Kidney (tissue), 14 donors: Measurements from ENCODE around the gene HEG1. TPM values are rescaled to one million over a fixed set of nuclear protein-coding genes. Genes with fewer than 3 reads are reported as not detected.
A peak's percentile ranks its signal among the peaks of the same experiment; 100 is the strongest.

Source experiments
- DNase-seq, 5 donors: peaks; one replicate each; pipeline ENCODE4 v3.0.0-alpha.2; 2013 to 2020
- FAIRE-seq: peaks from 2 replicates; lab custom pipeline; 2012; peaks lifted over from hg19 to GRCh38; lab: Jason Lieb, UNC
- H3K27ac ChIP-seq, 2 donors: one replicate each; pipeline ENCODE4 v1.7.0; 2013; ENCODE audit warnings: low read depth in 2 of 2, low read length in 2 of 2, inconsistent platforms in 1 of 2
- H3K27me3 ChIP-seq: one replicate; pipeline ENCODE4 v1.7.1; 2013; ENCODE audit warnings: low read length, inconsistent platforms; ENCODE audit not compliant: control insufficient read depth, insufficient read depth
- H3K36me3 ChIP-seq, 3 donors: one replicate each; pipeline versions ENCODE4 v1.7.0 to v1.7.1; 2013; ENCODE audit warnings: low read length in 3 of 3, control low read depth in 1 of 3, inconsistent platforms in 1 of 3; ENCODE audit not compliant: insufficient read depth in 3 of 3, control insufficient read depth in 2 of 3
- H3K4me1 ChIP-seq, 3 donors: one replicate each; pipeline versions ENCODE4 v1.7.0 to v1.7.1; 2013; ENCODE audit warnings: low read length in 3 of 3, inconsistent platforms in 1 of 3, low read depth in 1 of 3; ENCODE audit not compliant: control insufficient read depth in 2 of 3, insufficient read depth in 2 of 3
- H3K4me3 ChIP-seq, 3 donors: one replicate each; pipeline versions ENCODE4 v1.7.0 to v1.8.1; 2013; ENCODE audit warnings: low read length in 3 of 3, control low read depth in 1 of 3, inconsistent platforms in 1 of 3
- H3K9ac ChIP-seq, 3 donors: one replicate each; pipeline versions ENCODE4 v1.7.0 to v1.7.1; 2013; ENCODE audit warnings: low read length in 3 of 3, control low read depth in 1 of 3, inconsistent platforms in 1 of 3
- H3K9me3 ChIP-seq, 3 donors: one replicate each; pipeline versions ENCODE4 v1.7.0 to v1.7.1; 2013; ENCODE audit warnings: low read length in 3 of 3, control low read depth in 1 of 3, inconsistent platforms in 1 of 3; ENCODE audit not compliant: control insufficient read depth in 2 of 3, insufficient read depth in 1 of 3
- intact Hi-C: fragments of 100-400 bp; cut with DNase I; formaldehyde crosslinking; loops from one replicate; pipeline ENCODE4 v1.11.1; 2022
- polyA plus RNA-seq: library from polyadenylated mRNA; stranded (reverse); fragments of 350-450 nt; fragmentation: Illumina TruSeq; extraction: RNeasy Lipid Tissue Mini Kit (QIAGEN cat#74804); gene quantifications from one replicate; pipeline ENCODE4 v1.2.3, GENCODE V29; 2014; ENCODE audit warnings: low read depth, low replicate concordance; ENCODE audit not compliant: insufficient read depth
- total RNA-seq: library from RNA; stranded (reverse); fragmentation: NEBNext Ultra II Directional; extraction: Animal tissue kit (Norgen Biotek cat#: 25700); gene quantifications from one replicate; pipeline ENCODE4 v1.2.1, GENCODE V29; 2021
- TF ChIP-seq, protein P1 (sequence below): IDR thresholded peaks from 3 replicates; pipeline ENCODE4 v1.5.1; 2012; ENCODE audit warnings: mild to moderate bottlenecking, moderate library complexity, borderline replicate concordance; ENCODE audit not compliant: insufficient read depth; ENCODE audit errors: extremely low read depth
- donor health status: control.
- donor health status: control.
- donor health status: control.
- donor health status: control.
- donor health status: control.
- donor health status: DM: yes; HTN: yes; CAD: no.
- donor health status: Normal renal cell carcinoma (clear cell type).

The HEG1 gene
- total and polyA plus RNA-seq, 2 donors from 2014 or later, result 10.3 to 96.3 TPM

DNA sequence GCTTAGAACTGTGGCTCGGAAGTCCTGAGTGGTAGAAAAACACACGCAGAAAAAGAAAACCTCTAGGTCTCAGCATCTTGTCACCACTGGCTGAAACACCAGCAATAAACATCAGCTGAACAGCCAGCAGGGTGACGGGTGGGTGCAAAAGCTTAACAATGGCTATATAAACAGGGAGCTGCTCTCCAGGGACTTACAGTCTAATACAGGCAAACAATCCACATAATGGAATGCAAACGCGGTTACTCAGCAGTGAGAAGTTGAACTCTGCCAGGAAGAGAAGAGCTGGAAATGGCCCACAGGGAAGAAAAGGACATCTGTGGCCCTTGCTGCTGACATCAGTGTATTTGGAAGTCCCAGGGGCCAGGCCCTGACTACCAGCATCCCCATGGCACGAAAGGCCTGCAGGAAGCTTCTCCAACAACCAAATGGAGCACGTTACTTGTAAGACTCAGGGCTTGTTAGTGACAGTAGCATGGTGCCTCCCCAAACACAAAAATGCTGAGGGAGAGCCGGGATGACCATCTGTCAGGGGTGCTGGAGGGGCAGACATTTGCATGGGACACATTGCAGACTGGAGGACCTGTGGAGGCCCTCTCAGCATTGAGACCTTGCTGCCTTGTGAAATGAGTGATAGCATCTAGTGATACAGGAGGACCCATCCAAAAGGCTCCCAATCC lies 3.0 kb downstream of the HEG1 start:
- Histone ChIP-seq H3K27me3 (no peaks in the 10 kb centered on the region), H3K27ac (peak overlapping the region; percentile 67 to 83), H3K4me1 (peaks cover 0 to 30% (median 13%) of the 10 kb centered on the region in 3 donors), H3K4me3 (peak overlapping the region in 2 of 3 donors; percentile 57 to 79), H3K36me3 (no peaks in the 10 kb centered on the region), H3K9me3 (no peaks in the 10 kb centered on the region), H3K9ac (peak overlapping the region in 2 of 3 donors; percentile 18 to 22)
- intact Hi-C loops, result no loop called here
- DNase-seq, result peak in 1 of 5 donors; percentile 50
- TF ChIP-seq, protein P1, sequence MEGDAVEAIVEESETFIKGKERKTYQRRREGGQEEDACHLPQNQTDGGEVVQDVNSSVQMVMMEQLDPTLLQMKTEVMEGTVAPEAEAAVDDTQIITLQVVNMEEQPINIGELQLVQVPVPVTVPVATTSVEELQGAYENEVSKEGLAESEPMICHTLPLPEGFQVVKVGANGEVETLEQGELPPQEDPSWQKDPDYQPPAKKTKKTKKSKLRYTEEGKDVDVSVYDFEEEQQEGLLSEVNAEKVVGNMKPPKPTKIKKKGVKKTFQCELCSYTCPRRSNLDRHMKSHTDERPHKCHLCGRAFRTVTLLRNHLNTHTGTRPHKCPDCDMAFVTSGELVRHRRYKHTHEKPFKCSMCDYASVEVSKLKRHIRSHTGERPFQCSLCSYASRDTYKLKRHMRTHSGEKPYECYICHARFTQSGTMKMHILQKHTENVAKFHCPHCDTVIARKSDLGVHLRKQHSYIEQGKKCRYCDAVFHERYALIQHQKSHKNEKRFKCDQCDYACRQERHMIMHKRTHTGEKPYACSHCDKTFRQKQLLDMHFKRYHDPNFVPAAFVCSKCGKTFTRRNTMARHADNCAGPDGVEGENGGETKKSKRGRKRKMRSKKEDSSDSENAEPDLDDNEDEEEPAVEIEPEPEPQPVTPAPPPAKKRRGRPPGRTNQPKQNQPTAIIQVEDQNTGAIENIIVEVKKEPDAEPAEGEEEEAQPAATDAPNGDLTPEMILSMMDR, result no peak
- FAIRE-seq, result no peak

DNA sequence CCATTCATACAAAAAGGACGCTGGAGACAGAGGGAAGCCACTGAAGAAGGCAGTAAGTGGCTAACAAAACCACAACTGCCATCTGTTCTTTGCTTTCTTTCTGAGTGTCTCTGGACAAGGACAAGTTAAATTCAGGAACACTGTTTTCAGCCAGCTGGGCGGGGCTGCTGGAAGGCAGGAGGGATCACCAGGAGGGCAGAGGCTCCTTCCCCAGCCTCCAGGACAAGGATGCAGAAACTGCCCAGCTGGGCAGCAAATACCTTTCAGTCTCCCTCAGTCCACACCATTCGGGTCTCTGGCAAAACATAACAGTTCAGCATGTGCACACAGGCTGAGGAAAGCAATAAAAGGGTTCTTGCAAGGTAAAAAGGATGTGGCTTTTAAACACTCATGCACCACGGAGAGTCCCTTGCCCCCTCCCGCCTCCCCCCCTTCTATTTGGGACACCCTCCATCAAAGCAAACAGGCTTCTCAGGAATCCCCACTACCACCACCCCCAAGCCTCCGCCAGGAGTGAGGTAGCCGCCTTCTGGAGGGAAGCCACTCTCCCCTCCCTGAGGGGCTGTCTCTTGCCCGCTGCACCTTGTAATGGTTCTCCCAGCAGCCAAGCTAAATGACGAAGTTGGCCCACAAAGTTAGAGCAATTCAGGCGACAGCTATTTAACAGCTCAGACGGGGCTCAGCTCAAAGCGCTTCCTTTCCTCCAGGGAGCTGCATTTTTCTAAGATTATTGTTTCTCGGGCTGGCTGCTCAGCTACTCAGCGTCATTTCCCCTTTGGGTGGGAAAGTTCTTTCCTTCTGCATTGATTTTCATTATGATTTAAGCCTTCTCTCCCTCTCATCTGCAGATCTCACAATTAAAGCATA lies 3.8 kb downstream of the HEG1 start:
- Histone ChIP-seq H3K36me3 (no peaks in the 10 kb centered on the region), H3K27ac (peak overlapping the region; percentile 67 to 83), H3K4me1 (peaks cover 0 to 30% (median 13%) of the 10 kb centered on the region in 3 donors), H3K4me3 (peak overlapping the region in 2 of 3 donors; percentile 57 to 79), H3K27me3 (no peaks in the 10 kb centered on the region), H3K9ac (peak overlapping the region in 1 of 3 donors; percentile 22), H3K9me3 (no peaks in the 10 kb centered on the region)
- DNase-seq, result peak in 2 of 5 donors; percentile 44 to 71
- intact Hi-C loops, result no loop called here
- TF ChIP-seq, protein P1, result no peak
- no peak for FAIRE-seq

DNA sequence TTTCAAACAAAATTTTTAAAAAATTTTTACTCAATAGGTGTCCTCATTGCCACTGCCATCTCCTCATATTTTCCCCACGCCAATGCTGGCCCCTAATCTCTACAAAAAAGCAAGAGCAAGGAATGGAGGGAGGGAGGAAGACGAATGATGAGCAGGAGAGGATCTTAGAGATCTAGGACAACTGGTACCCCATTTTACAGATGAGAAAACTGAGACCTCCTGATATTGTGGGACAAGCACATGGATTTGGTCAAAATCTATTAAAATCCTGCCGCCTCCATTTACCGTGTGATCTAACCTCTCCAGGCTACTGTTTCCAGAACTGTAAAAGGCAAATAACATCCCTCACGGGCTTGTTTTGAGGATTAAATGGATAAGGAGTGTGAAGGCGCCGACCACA lies 4.6 kb downstream of the HEG1 start:
- no peak for FAIRE-seq
- Histone ChIP-seq H3K4me1 (peaks cover 0 to 27% (median 10%) of the 10 kb centered on the region in 3 donors), H3K27me3 (no peaks in the 10 kb centered on the region), H3K9me3 (no peaks in the 10 kb centered on the region), H3K9ac (peak overlapping the region in 1 of 3 donors; percentile 0), H3K36me3 (no peaks in the 10 kb centered on the region), H3K4me3 (peak overlapping the region in 1 of 3 donors; percentile 19), H3K27ac (no peak overlapping the region)
- TF ChIP-seq, protein P1, result no peak
- DNase-seq, result no peak
- intact Hi-C loops, result no loop called here
